ENCODE results near the gene PCP4.

DNA sequence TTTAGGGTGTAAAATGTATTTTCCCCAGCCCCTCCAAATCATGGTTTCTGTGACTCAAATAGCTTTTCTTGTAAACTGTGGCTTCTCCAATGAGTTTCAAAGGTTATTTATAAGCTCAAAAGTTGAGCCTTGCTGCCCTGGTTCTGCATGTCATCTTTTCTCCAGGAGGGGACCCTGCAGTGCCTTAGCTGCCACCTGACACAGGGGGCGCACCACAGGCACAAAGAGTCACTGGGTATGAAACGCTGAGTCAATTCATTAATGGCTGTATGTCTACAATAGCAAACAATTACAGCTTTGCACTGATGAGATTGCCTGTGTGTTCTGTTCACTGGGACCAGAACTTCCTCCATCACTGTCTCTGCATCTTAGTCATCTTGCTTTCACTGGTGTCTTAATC lies 100.8 kb downstream of the PCP4 start:
- TF ChIP-seq, protein P1, sequence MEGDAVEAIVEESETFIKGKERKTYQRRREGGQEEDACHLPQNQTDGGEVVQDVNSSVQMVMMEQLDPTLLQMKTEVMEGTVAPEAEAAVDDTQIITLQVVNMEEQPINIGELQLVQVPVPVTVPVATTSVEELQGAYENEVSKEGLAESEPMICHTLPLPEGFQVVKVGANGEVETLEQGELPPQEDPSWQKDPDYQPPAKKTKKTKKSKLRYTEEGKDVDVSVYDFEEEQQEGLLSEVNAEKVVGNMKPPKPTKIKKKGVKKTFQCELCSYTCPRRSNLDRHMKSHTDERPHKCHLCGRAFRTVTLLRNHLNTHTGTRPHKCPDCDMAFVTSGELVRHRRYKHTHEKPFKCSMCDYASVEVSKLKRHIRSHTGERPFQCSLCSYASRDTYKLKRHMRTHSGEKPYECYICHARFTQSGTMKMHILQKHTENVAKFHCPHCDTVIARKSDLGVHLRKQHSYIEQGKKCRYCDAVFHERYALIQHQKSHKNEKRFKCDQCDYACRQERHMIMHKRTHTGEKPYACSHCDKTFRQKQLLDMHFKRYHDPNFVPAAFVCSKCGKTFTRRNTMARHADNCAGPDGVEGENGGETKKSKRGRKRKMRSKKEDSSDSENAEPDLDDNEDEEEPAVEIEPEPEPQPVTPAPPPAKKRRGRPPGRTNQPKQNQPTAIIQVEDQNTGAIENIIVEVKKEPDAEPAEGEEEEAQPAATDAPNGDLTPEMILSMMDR (conservative IDR thresholded peaks at IDR 0.05; ENCODE audit: low read length), result 0 out of 2 replicates have a peak, but pooled peaks have one; percentile 33
- no peak for TF ChIP-seq EZH2phosphoT487 (IDR thresholded peaks at IDR 0.05; ENCODE audit: borderline replicate concordance, low read depth, low read length)

Data from OCI-LY7 (cell line).